ENCODE measurements around the gene DENR.

DNA sequence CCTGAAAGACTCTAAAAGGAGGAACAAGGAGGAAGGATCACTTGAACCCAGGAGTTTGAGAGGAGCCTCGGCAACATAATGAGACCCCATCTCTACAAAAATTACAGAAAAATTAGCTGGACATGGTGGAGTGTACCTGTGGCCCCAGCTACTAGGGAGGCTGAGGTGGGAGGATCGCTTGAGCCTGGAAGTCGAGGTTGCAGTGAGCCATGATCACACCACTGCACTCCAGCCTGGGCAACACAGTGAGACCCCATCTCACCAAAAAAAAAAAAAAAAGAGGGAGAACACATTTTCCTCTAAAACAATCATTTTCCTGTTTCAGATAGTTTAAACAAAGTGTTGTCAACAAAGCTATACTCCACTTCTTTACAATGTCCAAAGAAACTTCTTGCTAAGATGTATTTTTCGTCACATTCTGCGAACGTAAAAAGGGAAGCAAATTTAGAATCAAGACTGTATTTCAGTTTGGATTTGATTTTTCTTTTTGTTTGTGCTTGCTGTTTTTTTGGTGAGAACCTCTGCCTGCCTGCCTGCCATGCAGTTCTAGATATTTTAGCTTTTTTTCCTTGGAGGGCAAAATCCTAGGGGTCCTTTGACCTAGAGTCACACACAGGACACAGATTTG lies 27.1 kb upstream of the DENR start:
- TF ChIP-seq CTCF (IDR thresholded peaks at IDR 0.05), result no peak
- TF ChIP-seq EZH2 (IDR thresholded peaks at IDR 0.05), result no peak
- no peak for TF ChIP-seq EZH2phosphoT487 (IDR thresholded peaks at IDR 0.05)

Measured in neural progenitor cell (in vitro differentiated cells).